Hepatocyte (in vitro differentiated cells): ENCODE data around the gene AKAP13. TPM values are rescaled to one million over a fixed set of nuclear protein-coding genes. Genes with fewer than 3 reads are reported as not detected.

Experiments used
- DNase-seq: peaks from one replicate; pipeline ENCODE4 v3.0.0-alpha.2; 2016; ENCODE audit warnings: low spot score
- H2AFZ ChIP-seq: fragments of 200-600 bp; sonication (generic); 2 replicates; pipeline ENCODE4 v1.6.0; 2016; ENCODE audit warnings: antibody characterized with exemption, mild to moderate bottlenecking
- H3K27ac ChIP-seq: fragments of 200-600 bp; sonication (generic); 2 replicates; pipeline ENCODE4 v1.5.1; 2016; ENCODE audit warnings: mild to moderate bottlenecking
- H3K27me3 ChIP-seq: fragments of 200-600 bp; sonication (generic); 2 replicates; pipeline ENCODE4 v1.6.1; 2016
- H3K36me3 ChIP-seq: fragments of 200-600 bp; sonication (generic); replicated peaks from 2 replicates; pipeline ENCODE4 v1.5.1; 2016; ENCODE audit warnings: low read depth; ENCODE audit not compliant: insufficient read depth
- H3K4me1 ChIP-seq: fragments of 200-600 bp; sonication (generic); 2 replicates; pipeline ENCODE4 v1.5.1; 2016; ENCODE audit warnings: mild to moderate bottlenecking, moderate library complexity; ENCODE audit not compliant: insufficient read depth
- H3K4me2 ChIP-seq: fragments of 200-600 bp; sonication (generic); 2 replicates; pipeline ENCODE4 v1.6.0; 2016
- H3K4me3 ChIP-seq: fragments of 200-600 bp; sonication (generic); 2 replicates; pipeline ENCODE4 v1.5.1; 2016; ENCODE audit warnings: mild to moderate bottlenecking
- H3K79me2 ChIP-seq: fragments of 200-600 bp; sonication (generic); 2 replicates; pipeline ENCODE4 v1.6.0; 2017; ENCODE audit warnings: mild to moderate bottlenecking
- H3K9me2 ChIP-seq: fragments of 200-600 bp; sonication (generic); replicated peaks from 2 replicates; pipeline ENCODE4 v1.6.0; 2017; ENCODE audit warnings: mild to moderate bottlenecking; ENCODE audit not compliant: insufficient read depth
- H3K9me3 ChIP-seq: fragments of 200-600 bp; sonication (generic); 2 replicates; pipeline ENCODE4 v1.5.1; 2016; ENCODE audit warnings: low read depth, mild to moderate bottlenecking
- H4K20me1 ChIP-seq: fragments of 200-600 bp; sonication (generic); 2 replicates; pipeline ENCODE4 v1.6.0; 2016; ENCODE audit warnings: mild to moderate bottlenecking; ENCODE audit not compliant: insufficient read depth, poor library complexity, severe bottlenecking
- EZH2 ChIP-seq: fragments of 200-600 bp; sonication (generic); IDR thresholded peaks from 2 replicates; pipeline ENCODE4 v1.6.1; 2016; ENCODE audit warnings: antibody characterized with exemption, mild to moderate bottlenecking, borderline replicate concordance
- EZH2phosphoT487 ChIP-seq: fragments of 200-600 bp; sonication (generic); IDR thresholded peaks from one replicate; pipeline ENCODE4 v1.6.1; 2018; ENCODE audit warnings: antibody characterized with exemption, mild to moderate bottlenecking, low read depth, moderate library complexity; ENCODE audit not compliant: unreplicated experiment, severe bottlenecking
- WGBS: methylation state at CpG from one replicate; pipeline ENCODE4 v1.1.6; 2016; ENCODE audit warnings: low lambda C conversion rate; ENCODE audit errors: missing lambda C conversion rate; 5-methylcytosine and 5-hydroxymethylcytosine counted together
- polyA plus RNA-seq: library from polyadenylated mRNA; unstranded; fragments of >200 nt; fragmentation: Nextera tagmentation; extraction: Ambion mirVana; gene quantifications from 2 replicates; pipeline ENCODE4 v1.2.1, GENCODE V29; 2016
- total RNA-seq: library from RNA; depleted of rRNA; stranded (reverse); fragments of >200 nt; gene quantifications from 2 replicates; pipeline ENCODE4 v1.2.3, GENCODE V29; 2014
- TF ChIP-seq, protein P1 (sequence below): fragments of 200-600 bp; sonication (generic); IDR thresholded peaks from 2 replicates; pipeline ENCODE4 v1.5.1; 2016; ENCODE audit warnings: antibody characterized with exemption, mild to moderate bottlenecking; ENCODE audit not compliant: poor library complexity

Gene AKAP13
- total and polyA plus RNA-seq, 2 experiments from 2014 or later, result 55.6 to 80.9 TPM

DNA sequence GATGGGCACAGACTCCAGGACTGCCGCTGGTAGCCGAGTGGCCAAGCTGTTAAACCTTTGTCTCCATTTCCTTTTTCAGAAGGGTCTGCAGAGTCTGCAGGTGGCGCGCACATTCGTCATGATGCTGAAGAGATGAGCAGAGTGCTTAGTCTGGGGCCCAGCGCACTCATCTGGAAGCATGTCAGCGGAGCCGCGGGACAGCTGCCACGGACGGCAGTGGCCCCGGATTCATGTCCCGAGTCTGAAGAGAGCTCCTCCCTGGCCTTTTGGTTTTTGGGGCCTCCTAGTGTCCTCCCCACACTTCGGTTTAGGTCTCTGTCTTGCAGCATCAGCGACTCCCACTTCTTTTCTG, 371.7 kb downstream of the AKAP13 start:
- H3K9me2 ChIP-seq, result no peaks in the 10 kb centered on the region
- no peak overlapping the region for H3K4me3 ChIP-seq
- WGBS, result 84% methylated on average over 15 of the region's 15 CpGs
- no peak overlapping the region for H3K4me2 ChIP-seq
- peaks cover 3% of the 10 kb centered on the region for H3K4me1 ChIP-seq
- no peak for DNase-seq
- H3K27me3 ChIP-seq, result no peaks in the 10 kb centered on the region
- no peak for TF ChIP-seq EZH2phosphoT487
- TF ChIP-seq, protein P1, sequence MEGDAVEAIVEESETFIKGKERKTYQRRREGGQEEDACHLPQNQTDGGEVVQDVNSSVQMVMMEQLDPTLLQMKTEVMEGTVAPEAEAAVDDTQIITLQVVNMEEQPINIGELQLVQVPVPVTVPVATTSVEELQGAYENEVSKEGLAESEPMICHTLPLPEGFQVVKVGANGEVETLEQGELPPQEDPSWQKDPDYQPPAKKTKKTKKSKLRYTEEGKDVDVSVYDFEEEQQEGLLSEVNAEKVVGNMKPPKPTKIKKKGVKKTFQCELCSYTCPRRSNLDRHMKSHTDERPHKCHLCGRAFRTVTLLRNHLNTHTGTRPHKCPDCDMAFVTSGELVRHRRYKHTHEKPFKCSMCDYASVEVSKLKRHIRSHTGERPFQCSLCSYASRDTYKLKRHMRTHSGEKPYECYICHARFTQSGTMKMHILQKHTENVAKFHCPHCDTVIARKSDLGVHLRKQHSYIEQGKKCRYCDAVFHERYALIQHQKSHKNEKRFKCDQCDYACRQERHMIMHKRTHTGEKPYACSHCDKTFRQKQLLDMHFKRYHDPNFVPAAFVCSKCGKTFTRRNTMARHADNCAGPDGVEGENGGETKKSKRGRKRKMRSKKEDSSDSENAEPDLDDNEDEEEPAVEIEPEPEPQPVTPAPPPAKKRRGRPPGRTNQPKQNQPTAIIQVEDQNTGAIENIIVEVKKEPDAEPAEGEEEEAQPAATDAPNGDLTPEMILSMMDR, result no peak
- no peak for TF ChIP-seq EZH2
- H2AFZ ChIP-seq, result no peak overlapping the region
- no peak overlapping the region for H3K27ac ChIP-seq
- H4K20me1 ChIP-seq, result no peaks in the 10 kb centered on the region
- no peaks in the 10 kb centered on the region for H3K9me3 ChIP-seq
- H3K36me3 ChIP-seq, result no peaks in the 10 kb centered on the region
- no peaks in the 10 kb centered on the region for H3K79me2 ChIP-seq

DNA sequence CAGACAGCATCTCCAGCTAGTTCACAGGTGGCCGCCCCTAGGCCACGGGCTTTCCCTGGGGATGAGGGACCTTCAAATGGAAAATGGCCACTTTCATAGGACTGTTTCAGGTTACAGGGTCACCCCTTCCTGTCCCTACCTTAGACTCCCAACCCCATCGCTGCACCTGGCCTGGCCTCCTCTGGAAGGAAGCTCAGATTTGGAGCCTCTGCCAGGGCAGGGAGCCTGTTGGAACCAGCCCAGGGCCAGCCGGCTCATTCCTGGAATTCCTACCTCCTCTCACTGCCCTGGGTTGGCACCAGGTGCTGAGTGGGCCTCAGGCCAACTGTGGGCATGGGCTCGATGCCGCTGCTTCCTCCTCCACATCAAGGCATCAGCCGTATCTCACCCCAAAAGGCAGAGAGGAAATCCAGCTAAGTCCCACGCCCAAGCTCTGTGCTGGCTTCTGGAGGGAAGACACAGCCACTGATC, 372.1 kb downstream of the AKAP13 start:
- Histone ChIP-seq H3K4me1 (peaks cover 3% of the 10 kb centered on the region), H3K27ac (no peak overlapping the region), H3K9me3 (no peaks in the 10 kb centered on the region), H3K9me2 (no peaks in the 10 kb centered on the region), H3K4me3 (no peak overlapping the region), H3K27me3 (no peaks in the 10 kb centered on the region), H3K79me2 (no peaks in the 10 kb centered on the region), H3K4me2 (no peak overlapping the region), H4K20me1 (no peaks in the 10 kb centered on the region), H3K36me3 (no peaks in the 10 kb centered on the region), H2AFZ (no peak overlapping the region)
- 95% methylated on average over 8 of the region's 8 CpGs for WGBS
- TF ChIP-seq, protein P1, result no peak
- TF ChIP-seq EZH2phosphoT487 (no peak), EZH2 (no peak)
- DNase-seq, result no peak

DNA sequence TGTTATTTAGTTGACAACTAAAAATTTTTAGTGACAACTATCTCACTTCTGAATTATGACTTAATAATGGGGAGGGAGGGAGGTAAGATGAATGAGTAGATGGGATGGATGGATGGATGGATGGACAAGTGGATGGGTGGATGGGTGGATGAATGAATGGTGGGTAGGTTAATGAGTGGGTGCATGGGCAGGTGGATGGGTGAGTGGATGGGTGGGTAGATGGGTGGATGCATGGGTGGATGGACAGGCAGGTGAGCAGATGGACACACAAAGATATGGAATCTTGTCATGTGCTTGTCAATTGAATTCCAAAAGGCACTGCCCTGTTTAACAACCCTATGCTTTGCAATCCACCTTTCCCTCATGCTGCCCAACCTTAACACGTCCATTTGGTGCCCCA, 372.9 kb downstream of the AKAP13 start:
- H3K4me2 ChIP-seq, result no peak overlapping the region
- H3K9me2 ChIP-seq, result no peaks in the 10 kb centered on the region
- H3K4me3 ChIP-seq, result no peak overlapping the region
- TF ChIP-seq EZH2 (no peak), EZH2phosphoT487 (no peak)
- TF ChIP-seq, protein P1, result no peak
- H3K4me1 ChIP-seq, result peaks cover 3% of the 10 kb centered on the region
- H3K9me3 ChIP-seq, result no peaks in the 10 kb centered on the region
- H2AFZ ChIP-seq, result no peak overlapping the region
- no peaks in the 10 kb centered on the region for H3K27me3 ChIP-seq
- 96% methylated on average over 1 of the region's 1 CpG for WGBS
- no peaks in the 10 kb centered on the region for H4K20me1 ChIP-seq
- H3K27ac ChIP-seq, result no peak overlapping the region
- DNase-seq, result no peak
- no peaks in the 10 kb centered on the region for H3K79me2 ChIP-seq
- H3K36me3 ChIP-seq, result no peaks in the 10 kb centered on the region

DNA sequence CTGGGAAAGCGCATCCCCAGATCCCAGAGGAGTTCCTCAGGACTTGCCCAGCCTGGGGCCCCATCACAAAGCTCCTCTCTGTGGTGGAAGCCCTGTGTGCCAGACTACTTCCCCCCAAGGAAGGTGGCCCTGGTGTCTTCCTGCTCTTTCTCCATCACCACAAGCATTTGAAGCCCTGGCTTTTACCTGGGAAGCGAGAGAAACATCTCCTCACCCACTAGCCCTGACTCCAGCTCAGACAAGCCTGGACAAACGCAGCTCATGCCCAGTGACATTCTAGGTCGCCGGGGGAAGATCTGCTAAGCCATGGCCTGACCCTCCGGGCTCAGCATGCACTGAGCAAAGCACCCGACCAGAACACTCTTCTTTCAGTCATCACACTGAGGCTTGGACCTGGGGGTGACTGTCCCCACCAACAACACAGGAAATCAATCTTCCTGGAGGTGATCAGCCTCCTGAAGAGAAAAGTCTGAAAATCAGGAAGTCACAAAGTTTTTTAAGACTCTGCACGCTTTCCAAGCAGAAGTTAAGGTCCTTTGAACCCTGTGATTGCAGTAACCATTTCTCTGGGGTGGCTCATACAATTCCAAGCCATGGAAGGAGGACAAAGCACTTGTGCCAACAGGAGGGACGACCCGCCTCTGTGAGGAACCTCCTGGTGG, 373.5 kb downstream of the AKAP13 start:
- H3K4me3 ChIP-seq, result no peak overlapping the region
- H2AFZ ChIP-seq, result no peak overlapping the region
- H3K9me3 ChIP-seq, result no peaks in the 10 kb centered on the region
- no peaks in the 10 kb centered on the region for H3K36me3 ChIP-seq
- TF ChIP-seq, protein P1, result no peak
- TF ChIP-seq EZH2phosphoT487, result no peak
- TF ChIP-seq EZH2, result no peak
- H3K79me2 ChIP-seq, result no peaks in the 10 kb centered on the region
- no peaks in the 10 kb centered on the region for H3K9me2 ChIP-seq
- H3K4me1 ChIP-seq, result peaks cover 3% of the 10 kb centered on the region
- WGBS, result 93% methylated on average over 10 of the region's 10 CpGs
- no peak overlapping the region for H3K27ac ChIP-seq
- no peak overlapping the region for H3K4me2 ChIP-seq
- H4K20me1 ChIP-seq, result no peaks in the 10 kb centered on the region
- H3K27me3 ChIP-seq, result no peaks in the 10 kb centered on the region
- no peak for DNase-seq
